GM12878 (cell line): ENCODE data around the gene DIS3L2. TPM values are rescaled to one million over a fixed set of nuclear protein-coding genes. Genes with fewer than 3 reads are reported as not detected.

Experiments
- ATAC-seq: fragments of 200-7000 bp; cut with Tn5 transposase; 3 replicates; pipeline ENCODE4 v1.9.1; 2020; ENCODE audit warnings: mild to moderate bottlenecking, moderate library complexity
- BruUV-seq: library from RNA; stranded (reverse); fragments of 400-500 nt; replicated peaks from 2 replicates; lab custom pipeline; 2021; lab: Mats Ljungman, UMichigan
- CTCF ChIA-PET: fragments of 300-600 bp; sonication (Branson Sonifier 250); formaldehyde crosslinking; extraction: SDS; loops from one replicate; lab custom pipeline; 2021; ENCODE audit warnings: inconsistent platforms; lab: Yijun Ruan, JAX
- POLR2A ChIA-PET: fragments of 350-600 bp; formaldehyde crosslinking; extraction: SDS; loops from one replicate; lab custom pipeline; 2021; ENCODE audit warnings: inconsistent platforms; lab: Charles Lee
- RAD21 ChIA-PET: fragments of 300-600 bp; sonication (Branson Sonifier 250); formaldehyde crosslinking; loops from one replicate; lab custom pipeline; 2023; ENCODE audit warnings: antibody characterized with exemption; ENCODE audit not compliant: unreplicated experiment; lab: Charles Lee
- SMC1A ChIA-PET: fragments of 300-600 bp; sonication (Branson Sonifier 250); formaldehyde crosslinking; loops from one replicate; lab custom pipeline; 2023; ENCODE audit not compliant: unreplicated experiment, uncharacterized antibody; lab: Charles Lee
- DNase-seq: peaks from one replicate; pipeline ENCODE4 v3.0.0-alpha.2; 2011; ENCODE audit warnings: low read depth, low spot score
- FAIRE-seq: peaks from 3 replicates; lab custom pipeline; 2011; peaks lifted over from hg19 to GRCh38; lab: Jason Lieb, UNC
- H2AFZ ChIP-seq: 2 replicates; pipeline ENCODE4 v1.6.0; 2011; ENCODE audit warnings: low read depth, low read length, control low read depth; ENCODE audit not compliant: control insufficient read depth
- H3K27ac ChIP-seq: 2 replicates; pipeline ENCODE4 v1.5.1; 2011; ENCODE audit warnings: control low read depth; ENCODE audit not compliant: control insufficient read depth, insufficient read depth
- H3K27me3 ChIP-seq, 2 experiments: replicated peaks in 1 of 2; 2 replicates each; pipeline versions ENCODE4 v1.6.0 to v1.6.1; 2011; ENCODE audit warnings: low read length in 1 of 2; ENCODE audit not compliant: control insufficient read depth in 2 of 2, insufficient read depth in 2 of 2
- H3K36me3 ChIP-seq, 2 experiments: 2 replicates each; pipeline ENCODE4 v1.5.1; 2011; ENCODE audit warnings: low read length in 1 of 2; ENCODE audit not compliant: control insufficient read depth in 2 of 2, insufficient read depth in 2 of 2
- H3K4me1 ChIP-seq: 2 replicates; pipeline ENCODE4 v1.6.1; 2011; ENCODE audit warnings: mild to moderate bottlenecking, low read length, moderate library complexity, mixed read lengths; ENCODE audit not compliant: control insufficient read depth, insufficient read depth
- H3K4me2 ChIP-seq: 2 replicates; pipeline ENCODE4 v1.6.0; 2011; ENCODE audit warnings: control low read depth; ENCODE audit not compliant: control insufficient read depth, insufficient read depth
- H3K4me3 ChIP-seq: fragments of 200-600 bp; sonication (generic); 2 replicates; pipeline ENCODE4 v1.5.1; 2016
- H3K79me2 ChIP-seq: 2 replicates; pipeline ENCODE4 v1.6.0; 2011; ENCODE audit warnings: low read length; ENCODE audit not compliant: control insufficient read depth, insufficient read depth
- H3K9ac ChIP-seq: 2 replicates; pipeline ENCODE4 v1.8.0; 2011; ENCODE audit warnings: low read length, control low read depth, mixed read lengths; ENCODE audit not compliant: control insufficient read depth, insufficient read depth
- H3K9me3 ChIP-seq: replicated peaks from 3 replicates; pipeline ENCODE4 v1.5.1; 2011; ENCODE audit warnings: mild to moderate bottlenecking, low read length; ENCODE audit not compliant: control insufficient read depth, insufficient read depth
- H4K20me1 ChIP-seq: 2 replicates; pipeline ENCODE4 v1.6.0; 2011; ENCODE audit not compliant: control insufficient read depth, insufficient read depth
- BMI1 ChIP-seq: fragments of 450-650 bp; IDR thresholded peaks from 2 replicates; pipeline ENCODE4 v1.6.1; 2016; ENCODE audit warnings: mild to moderate bottlenecking, moderate library complexity, borderline replicate concordance
- CREM ChIP-seq: IDR thresholded peaks from 2 replicates; pipeline ENCODE4 v1.6.1; 2014; ENCODE audit warnings: antibody characterized with exemption, low read depth
- EP300 ChIP-seq, 2 experiments: fragments of 150-350 bp in 1 of 2; IDR thresholded peaks; 2 replicates each; pipeline ENCODE4 v1.6.1; 2011 to 2012; ENCODE audit warnings: low read depth in 2 of 2, low read length in 2 of 2, borderline replicate concordance in 1 of 2, improper control_type of control experiment in 1 of 2, inconsistent platforms in 1 of 2; ENCODE audit not compliant: control insufficient read depth in 1 of 2
- NFIC ChIP-seq: IDR thresholded peaks from 2 replicates; pipeline ENCODE4 v1.6.1; 2012; ENCODE audit warnings: low read depth, mild to moderate bottlenecking, inconsistent platforms, low read length, moderate library complexity
- RUNX3 ChIP-seq: IDR thresholded peaks from 2 replicates; pipeline ENCODE4 v1.6.1; 2012; ENCODE audit warnings: low read length, inconsistent platforms
- WGBS: methylation state at CpG from one replicate; pipeline ENCODE4 v1.1.6; 2016; ENCODE audit warnings: low lambda C conversion rate; ENCODE audit not compliant: insufficient replicate concordance, insufficient coverage; ENCODE audit errors: missing lambda C conversion rate; 5-methylcytosine and 5-hydroxymethylcytosine counted together
- in situ Hi-C: fragments of 300-500 bp; cut with MboI; formaldehyde crosslinking; loops from 9 replicates; pipeline ENCODE4 v1.14.3; 2018; ENCODE audit warnings: mixed read lengths
- intact Hi-C: fragments of 100-400 bp; cut with micrococcal nuclease; formaldehyde crosslinking; loops from one replicate; pipeline ENCODE4 v1.14.2; 2022; ENCODE audit not compliant: unreplicated experiment
- polyA plus RNA-seq, 11 experiments: library from polyadenylated mRNA; depleted of rRNA in 4 of 11; unstranded in 6 of 11; stranded (reverse) in 5 of 11; fragments of >200 nt; fragmentation: Nextera tagmentation in 4 of 11; fragmentation: Illumina TruSeq in 1 of 11; extraction: Ambion mirVana in 4 of 11; extraction: Trizol in 1 of 11; gene quantifications; 1 replicate in 1 of 11; 2 replicates in 10 of 11; pipeline versions ENCODE4 v1.2.1 to v1.2.3, GENCODE V29; 2011 to 2016; ENCODE audit warnings: inconsistent platforms in 2 of 11, missing spikeins in 2 of 11, low read depth in 1 of 11
- total RNA-seq, 4 experiments: library from RNA; depleted of rRNA in 3 of 4; stranded (reverse); fragments of >200 nt in 3 of 4; fragmentation: Illumina TruSeq in 1 of 4; extraction: Trizol in 1 of 4; gene quantifications; 2 replicates each; pipeline versions ENCODE4 v1.2.1 to v1.2.3, GENCODE V29; 2013 to 2021
- TF ChIP-seq, protein P1 (sequence below): fragments of 450-650 bp; IDR thresholded peaks from 2 replicates; pipeline ENCODE4 v1.6.1; 2016; ENCODE audit warnings: mild to moderate bottlenecking
- TF ChIP-seq, protein P2 (sequence below): fragments of 150-350 bp; IDR thresholded peaks from 2 replicates; pipeline ENCODE4 v1.6.1; 2016; ENCODE audit warnings: low read depth, low read length

Gene DIS3L2
- total and polyA plus RNA-seq, 10 of the 15 experiments (the other 5 are each of a cell fraction or from before 2014, with no cell fraction given), result 3.5 to 27.1 (median 16.0) TPM

DNA sequence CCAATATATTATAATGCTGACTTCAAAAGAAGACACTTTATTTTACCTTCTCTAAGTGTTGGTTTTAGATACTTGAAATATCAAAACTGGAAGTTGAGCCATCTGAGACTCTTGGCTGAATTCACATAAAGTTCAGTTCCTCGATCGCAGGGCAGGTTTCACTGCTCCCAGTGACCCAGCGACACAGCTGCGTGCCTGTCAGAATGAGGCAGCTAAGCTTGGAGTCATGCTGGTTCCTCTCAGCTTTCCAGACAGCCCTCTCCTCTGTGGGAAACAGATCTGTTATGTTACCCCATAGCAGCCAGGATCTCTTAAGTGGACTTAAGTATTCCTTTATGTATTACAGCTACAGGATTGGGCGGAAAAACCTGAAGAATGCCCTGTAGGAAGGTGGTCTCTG, 274.2 kb downstream of the DIS3L2 start:
- ATAC-seq (peak; percentile 23; the same call in 1 of the 3 replicates), DNase-seq (no peak), FAIRE-seq (no peak)
- ChIA-PET CTCF (interaction anchor here (1.1 kb wide), 1 partner anchor 329 kb away, joined by 3 read pairs; no protein-coding TSS in a partner anchor), RAD21 (interaction anchor here (0.7 kb wide), 1 partner anchor 171 kb away, joined by 3 read pairs; no protein-coding TSS in a partner anchor), POLR2A (no interaction called here), SMC1A (interaction anchor here (0.8 to 1.0 kb wide), 3 partner anchors 8 to 27 kb away, joined by 3 read pairs; no protein-coding TSS in a partner anchor)
- WGBS, result 97% methylated on average over 5 of the region's 5 CpGs
- Histone ChIP-seq H3K4me2 (peak overlapping the region; percentile 35), H3K27ac (peak overlapping the region; percentile 9; the same call in 1 of the 2 replicates), H3K36me3 (no peaks in the 10 kb centered on the region), H3K9ac (no peak overlapping the region), H3K4me3 (no peak overlapping the region), H3K9me3 (no peaks in the 10 kb centered on the region), H3K4me1 (peaks cover 11% of the 10 kb centered on the region; the same call in 1 of the 2 replicates), H3K27me3 (no peaks in the 10 kb centered on the region), H4K20me1 (no peaks in the 10 kb centered on the region), H3K79me2 (no peaks in the 10 kb centered on the region), H2AFZ (no peak overlapping the region)
- in situ Hi-C loops, result no loop called here
- TF ChIP-seq, protein P1, sequence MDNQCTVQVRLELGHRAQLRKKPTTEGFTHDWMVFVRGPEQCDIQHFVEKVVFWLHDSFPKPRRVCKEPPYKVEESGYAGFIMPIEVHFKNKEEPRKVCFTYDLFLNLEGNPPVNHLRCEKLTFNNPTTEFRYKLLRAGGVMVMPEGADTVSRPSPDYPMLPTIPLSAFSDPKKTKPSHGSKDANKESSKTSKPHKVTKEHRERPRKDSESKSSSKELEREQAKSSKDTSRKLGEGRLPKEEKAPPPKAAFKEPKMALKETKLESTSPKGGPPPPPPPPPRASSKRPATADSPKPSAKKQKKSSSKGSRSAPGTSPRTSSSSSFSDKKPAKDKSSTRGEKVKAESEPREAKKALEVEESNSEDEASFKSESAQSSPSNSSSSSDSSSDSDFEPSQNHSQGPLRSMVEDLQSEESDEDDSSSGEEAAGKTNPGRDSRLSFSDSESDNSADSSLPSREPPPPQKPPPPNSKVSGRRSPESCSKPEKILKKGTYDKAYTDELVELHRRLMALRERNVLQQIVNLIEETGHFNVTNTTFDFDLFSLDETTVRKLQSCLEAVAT, result no peak
- TF ChIP-seq BMI1 (no peak), CREM (no peak), NFIC (no peak; the same call in 1 of the 2 replicates), EP300 (IDR thresholded peaks at IDR 0.05; ENCODE audit: borderline replicate concordance in 1 of 2, control insufficient read depth in 1 of 2, low read depth in 2 of 2, low read length in 2 of 2) (no peak), RUNX3 (no peak)
- TF ChIP-seq, protein P2, sequence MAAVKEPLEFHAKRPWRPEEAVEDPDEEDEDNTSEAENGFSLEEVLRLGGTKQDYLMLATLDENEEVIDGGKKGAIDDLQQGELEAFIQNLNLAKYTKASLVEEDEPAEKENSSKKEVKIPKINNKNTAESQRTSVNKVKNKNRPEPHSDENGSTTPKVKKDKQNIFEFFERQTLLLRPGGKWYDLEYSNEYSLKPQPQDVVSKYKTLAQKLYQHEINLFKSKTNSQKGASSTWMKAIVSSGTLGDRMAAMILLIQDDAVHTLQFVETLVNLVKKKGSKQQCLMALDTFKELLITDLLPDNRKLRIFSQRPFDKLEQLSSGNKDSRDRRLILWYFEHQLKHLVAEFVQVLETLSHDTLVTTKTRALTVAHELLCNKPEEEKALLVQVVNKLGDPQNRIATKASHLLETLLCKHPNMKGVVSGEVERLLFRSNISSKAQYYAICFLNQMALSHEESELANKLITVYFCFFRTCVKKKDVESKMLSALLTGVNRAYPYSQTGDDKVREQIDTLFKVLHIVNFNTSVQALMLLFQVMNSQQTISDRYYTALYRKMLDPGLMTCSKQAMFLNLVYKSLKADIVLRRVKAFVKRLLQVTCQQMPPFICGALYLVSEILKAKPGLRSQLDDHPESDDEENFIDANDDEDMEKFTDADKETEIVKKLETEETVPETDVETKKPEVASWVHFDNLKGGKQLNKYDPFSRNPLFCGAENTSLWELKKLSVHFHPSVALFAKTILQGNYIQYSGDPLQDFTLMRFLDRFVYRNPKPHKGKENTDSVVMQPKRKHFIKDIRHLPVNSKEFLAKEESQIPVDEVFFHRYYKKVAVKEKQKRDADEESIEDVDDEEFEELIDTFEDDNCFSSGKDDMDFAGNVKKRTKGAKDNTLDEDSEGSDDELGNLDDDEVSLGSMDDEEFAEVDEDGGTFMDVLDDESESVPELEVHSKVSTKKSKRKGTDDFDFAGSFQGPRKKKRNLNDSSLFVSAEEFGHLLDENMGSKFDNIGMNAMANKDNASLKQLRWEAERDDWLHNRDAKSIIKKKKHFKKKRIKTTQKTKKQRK, result no peak
- BruUV-seq, result no TSS peak
- intact Hi-C loops, result no loop called here
